ENCODE results near the gene RBMS3.

RBMS3 gene

GRCh38 chr3:29933802-29934490, 653.1 kb downstream of the RBMS3 start:
- Mint-ChIP-seq H3K36me3 (no peaks in the 10 kb centered on the region), H3K27me3 (peaks cover 14% of the 10 kb centered on the region), H3K27ac (no peak overlapping the region), H3K4me3 (no peak overlapping the region), H3K9me3 (ENCODE audit: low read depth) (no peaks in the 10 kb centered on the region), H3K4me1 (ENCODE audit: low read depth) (no peaks in the 10 kb centered on the region)

DNA sequence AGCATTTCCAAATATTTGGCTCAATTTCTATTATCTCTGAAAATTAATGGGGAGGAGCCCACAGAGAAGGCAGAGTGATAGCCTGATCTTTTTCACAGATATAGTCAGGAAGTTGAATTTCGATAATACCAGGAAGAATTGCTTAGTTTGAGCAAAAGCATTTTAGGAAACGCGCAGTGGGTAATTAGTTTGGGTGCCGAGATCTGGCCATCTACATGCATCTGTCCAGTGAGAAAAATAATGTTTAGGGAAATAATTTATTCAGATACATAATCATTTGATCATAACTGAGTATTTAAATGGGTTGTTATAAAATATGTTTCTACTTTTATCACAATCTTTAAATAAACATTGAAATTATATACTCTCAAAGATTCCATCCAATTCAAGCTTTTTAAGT, 653.9 kb downstream of the RBMS3 start:
- H3K27me3 Mint-ChIP-seq: peaks cover 14% of the 10 kb centered on the region
- no peak overlapping the region for H3K27ac Mint-ChIP-seq
- H3K36me3 Mint-ChIP-seq: no peaks in the 10 kb centered on the region
- H3K4me3 Mint-ChIP-seq: no peak overlapping the region
- no peaks in the 10 kb centered on the region for H3K9me3 Mint-ChIP-seq (ENCODE audit: low read depth)
- H3K4me1 Mint-ChIP-seq (ENCODE audit: low read depth): no peaks in the 10 kb centered on the region

GRCh38 chr3:29936054-29936453, 655.2 kb downstream of the RBMS3 start:
- H3K4me3 Mint-ChIP-seq: no peak overlapping the region

GRCh38 chr3:29936766-29937165, 655.9 kb downstream of the RBMS3 start:
- Mint-ChIP-seq H3K4me3 (no peak overlapping the region), H3K4me1 (ENCODE audit: low read depth) (no peaks in the 10 kb centered on the region), H3K9me3 (ENCODE audit: low read depth) (no peaks in the 10 kb centered on the region), H3K27ac (no peak overlapping the region), H3K36me3 (no peaks in the 10 kb centered on the region), H3K27me3 (peaks cover 21% of the 10 kb centered on the region)

More at GRCh38 chr3:29936054-29936453, 655.2 kb downstream of the RBMS3 start:
- H3K36me3 Mint-ChIP-seq: no peaks in the 10 kb centered on the region
- H3K9me3 Mint-ChIP-seq (ENCODE audit: low read depth): no peaks in the 10 kb centered on the region
- H3K4me1 Mint-ChIP-seq (ENCODE audit: low read depth): no peaks in the 10 kb centered on the region
- no peak overlapping the region for H3K27ac Mint-ChIP-seq
- peaks cover 21% of the 10 kb centered on the region for H3K27me3 Mint-ChIP-seq

- H3K9me3 Mint-ChIP-seq (ENCODE audit: low read depth): no peaks in the 10 kb centered on the region
- peaks cover 21% of the 10 kb centered on the region for H3K27me3 Mint-ChIP-seq
- H3K36me3 Mint-ChIP-seq: no peaks in the 10 kb centered on the region
- no peaks in the 10 kb centered on the region for H3K4me1 Mint-ChIP-seq (ENCODE audit: low read depth)
- H3K27ac Mint-ChIP-seq: no peak overlapping the region
- H3K4me3 Mint-ChIP-seq: no peak overlapping the region
Observed at GRCh38 chr3:29937185-29937584, 656.3 kb downstream of the RBMS3 start.

DNA sequence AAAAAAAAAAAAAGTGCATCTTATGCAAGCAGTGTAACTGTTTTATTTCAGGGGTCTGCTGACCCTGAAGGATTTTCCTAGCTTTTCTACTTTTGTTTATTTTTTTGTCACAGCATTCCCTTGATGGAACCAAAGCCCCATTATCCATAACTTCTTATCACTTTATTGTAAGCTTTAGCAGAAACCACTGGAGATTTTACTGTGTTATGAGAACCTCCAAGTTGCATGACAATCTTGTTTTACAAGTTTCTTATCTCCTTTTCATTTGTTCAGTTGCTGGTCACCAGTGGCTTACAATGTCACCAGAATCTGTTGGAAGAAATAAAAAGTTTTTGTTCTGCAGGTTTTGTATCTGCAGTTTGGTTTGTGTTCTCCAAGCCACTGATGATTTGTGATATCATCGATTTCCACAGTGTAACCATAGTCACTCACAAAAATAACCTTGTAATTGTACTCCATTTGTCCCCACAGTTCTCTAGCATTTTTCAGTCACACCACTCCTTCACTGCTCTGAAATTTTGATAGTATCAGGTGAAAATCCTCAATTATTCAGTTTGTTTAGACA, 660.0 kb downstream of the RBMS3 start:
- Mint-ChIP-seq H3K27me3 (peaks cover 18% of the 10 kb centered on the region), H3K36me3 (no peaks in the 10 kb centered on the region), H3K4me3 (no peak overlapping the region), H3K27ac (no peak overlapping the region), H3K4me1 (ENCODE audit: low read depth) (no peaks in the 10 kb centered on the region), H3K9me3 (ENCODE audit: low read depth) (no peaks in the 10 kb centered on the region)

DNA sequence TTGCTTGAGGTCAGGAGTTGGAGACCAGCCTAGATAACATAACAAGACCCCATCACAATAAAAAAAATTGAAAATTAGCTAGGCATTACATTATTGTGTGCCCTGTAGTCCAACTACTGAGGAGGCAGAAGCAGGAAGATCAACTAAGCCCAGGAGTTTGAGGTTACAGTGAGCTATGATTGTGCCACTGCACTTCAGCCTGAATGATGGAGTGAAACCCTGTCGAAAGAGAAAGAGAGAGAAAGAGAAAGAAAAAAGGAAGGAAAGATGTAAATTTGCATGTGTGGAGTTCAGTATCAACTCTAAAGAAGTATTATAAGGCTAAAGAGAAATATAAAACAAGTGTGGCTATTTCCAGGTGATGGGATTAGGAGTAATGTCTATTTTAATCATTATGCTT, 661.4 kb downstream of the RBMS3 start:
- peaks cover 16% of the 10 kb centered on the region for H3K27me3 Mint-ChIP-seq
- H3K9me3 Mint-ChIP-seq (ENCODE audit: low read depth): no peaks in the 10 kb centered on the region
- no peak overlapping the region for H3K4me3 Mint-ChIP-seq
- H3K36me3 Mint-ChIP-seq: no peaks in the 10 kb centered on the region
- H3K4me1 Mint-ChIP-seq (ENCODE audit: low read depth): no peaks in the 10 kb centered on the region
- peak overlapping the region; percentile 5 for H3K27ac Mint-ChIP-seq

DNA sequence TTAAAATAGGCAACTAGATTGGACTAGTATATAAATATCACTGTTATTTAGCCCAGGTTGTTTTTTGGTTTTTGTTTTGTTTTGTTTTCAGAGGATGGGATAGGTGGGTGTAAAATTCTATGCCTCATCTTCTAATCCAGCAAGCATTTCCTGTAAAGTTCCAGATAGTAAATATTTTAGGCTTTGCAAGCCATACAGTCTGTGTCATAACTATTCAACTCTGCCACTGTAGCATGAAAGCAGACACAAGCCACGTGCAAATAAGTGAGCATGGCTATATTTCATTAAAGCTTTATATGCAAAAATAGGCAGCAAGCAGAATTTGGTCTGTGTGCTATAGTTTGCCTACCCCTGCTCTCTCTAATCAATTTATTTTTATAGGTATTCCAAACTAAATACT, 668.3 kb downstream of the RBMS3 start:
- Mint-ChIP-seq H3K36me3 (no peaks in the 10 kb centered on the region), H3K27ac (no peak overlapping the region), H3K4me3 (no peak overlapping the region), H3K9me3 (ENCODE audit: low read depth) (no peaks in the 10 kb centered on the region), H3K27me3 (peaks cover under 1% of the 10 kb centered on the region), H3K4me1 (ENCODE audit: low read depth) (no peaks in the 10 kb centered on the region)

GRCh38 chr3:29949940-29950616, 669.2 kb downstream of the RBMS3 start:
- no peak overlapping the region for H3K27ac Mint-ChIP-seq
- H3K4me3 Mint-ChIP-seq: no peak overlapping the region
- H3K4me1 Mint-ChIP-seq (ENCODE audit: low read depth): no peaks in the 10 kb centered on the region
- H3K36me3 Mint-ChIP-seq: no peaks in the 10 kb centered on the region
- H3K9me3 Mint-ChIP-seq (ENCODE audit: low read depth): no peaks in the 10 kb centered on the region
- no peaks in the 10 kb centered on the region for H3K27me3 Mint-ChIP-seq

DNA sequence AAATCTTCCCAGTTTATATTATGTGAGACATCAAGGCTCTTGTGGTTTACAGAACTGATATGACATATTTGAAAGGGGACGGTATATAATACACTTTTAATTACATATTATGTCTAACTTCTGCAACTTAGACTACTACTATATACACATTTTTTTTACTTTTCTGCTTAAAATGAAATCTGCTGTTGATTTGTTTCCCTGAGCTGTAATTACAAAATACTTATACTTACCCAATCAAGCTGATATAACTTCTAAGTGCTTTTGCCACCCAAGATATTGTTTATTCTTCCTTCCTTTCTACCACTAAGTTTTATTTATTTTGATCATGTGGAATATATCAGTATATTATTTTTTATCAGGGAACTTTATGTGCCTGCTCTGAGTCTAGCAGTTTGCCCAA, 671.6 kb downstream of the RBMS3 start:
- Mint-ChIP-seq H3K4me1 (ENCODE audit: low read depth) (no peaks in the 10 kb centered on the region), H3K9me3 (ENCODE audit: low read depth) (no peaks in the 10 kb centered on the region), H3K27me3 (no peaks in the 10 kb centered on the region)

GRCh38 chr3:29955413-29955812, 674.5 kb downstream of the RBMS3 start:
- H3K27me3 Mint-ChIP-seq: peaks cover 1% of the 10 kb centered on the region
- H3K36me3 Mint-ChIP-seq: no peaks in the 10 kb centered on the region
- H3K4me3 Mint-ChIP-seq: no peak overlapping the region
- no peaks in the 10 kb centered on the region for H3K4me1 Mint-ChIP-seq (ENCODE audit: low read depth)
- no peaks in the 10 kb centered on the region for H3K9me3 Mint-ChIP-seq (ENCODE audit: low read depth)
- no peak overlapping the region for H3K27ac Mint-ChIP-seq

More for the DNA sequence above, 671.6 kb downstream of the RBMS3 start:
- no peaks in the 10 kb centered on the region for H3K36me3 Mint-ChIP-seq
- no peak overlapping the region for H3K27ac Mint-ChIP-seq
- H3K4me3 Mint-ChIP-seq: no peak overlapping the region

DNA sequence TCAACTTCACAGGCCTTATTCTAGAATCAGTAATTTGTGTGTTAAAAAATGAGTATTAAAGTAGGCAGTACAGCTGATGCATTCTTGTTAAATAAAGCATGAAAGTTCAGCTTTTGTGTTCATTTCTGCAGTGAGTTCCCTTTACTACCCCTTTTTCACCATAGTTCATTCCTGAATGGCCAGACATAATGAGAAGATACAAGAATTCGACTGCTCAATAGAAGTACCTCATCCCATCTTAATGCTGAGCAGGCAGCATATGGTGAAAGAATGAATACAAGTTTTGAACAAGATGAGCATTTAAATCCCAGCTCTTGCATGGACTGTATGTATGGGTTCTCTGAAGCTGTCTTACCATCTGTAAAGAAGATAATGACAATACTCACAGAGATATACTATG, 677.9 kb downstream of the RBMS3 start:
- Mint-ChIP-seq H3K36me3 (no peaks in the 10 kb centered on the region), H3K27ac (no peak overlapping the region), H3K4me1 (ENCODE audit: low read depth) (no peaks in the 10 kb centered on the region), H3K27me3 (peaks cover 1% of the 10 kb centered on the region), H3K9me3 (ENCODE audit: low read depth) (no peaks in the 10 kb centered on the region), H3K4me3 (no peak overlapping the region)

- Mint-ChIP-seq H3K27ac (no peak overlapping the region), H3K4me1 (ENCODE audit: low read depth) (no peaks in the 10 kb centered on the region), H3K27me3 (peaks cover 28% of the 10 kb centered on the region), H3K36me3 (no peaks in the 10 kb centered on the region), H3K4me3 (no peak overlapping the region), H3K9me3 (ENCODE audit: low read depth) (no peaks in the 10 kb centered on the region)
Observed at GRCh38 chr3:29971895-29972294, 691.0 kb downstream of the RBMS3 start.

- no peak overlapping the region for H3K4me3 Mint-ChIP-seq
- H3K4me1 Mint-ChIP-seq (ENCODE audit: low read depth): no peaks in the 10 kb centered on the region
- no peaks in the 10 kb centered on the region for H3K9me3 Mint-ChIP-seq (ENCODE audit: low read depth)
- H3K36me3 Mint-ChIP-seq: no peaks in the 10 kb centered on the region
- peaks cover 28% of the 10 kb centered on the region for H3K27me3 Mint-ChIP-seq
- H3K27ac Mint-ChIP-seq: no peak overlapping the region
Observed at GRCh38 chr3:29972320-29972993, 691.6 kb downstream of the RBMS3 start.

DNA sequence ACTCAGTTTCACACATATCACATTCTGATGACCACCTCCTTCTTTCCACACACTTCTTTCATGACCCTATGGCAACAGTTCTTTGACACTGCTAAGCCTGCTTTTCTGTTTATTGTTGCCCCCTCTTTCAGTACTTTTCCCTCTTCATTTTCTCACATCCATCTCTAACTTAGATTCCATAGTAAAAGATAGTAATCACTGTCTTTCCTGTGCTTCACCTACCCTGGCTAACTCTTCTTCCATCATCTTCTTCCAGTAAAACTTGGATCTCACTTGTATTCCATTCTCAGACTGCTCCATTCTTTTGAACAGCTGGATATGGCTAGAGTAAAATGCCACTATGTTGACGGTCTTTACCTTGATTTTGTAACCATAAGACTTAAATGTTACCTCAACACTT, 692.9 kb downstream of the RBMS3 start:
- Mint-ChIP-seq H3K27ac (no peak overlapping the region), H3K27me3 (peaks cover 25% of the 10 kb centered on the region), H3K9me3 (ENCODE audit: low read depth) (no peaks in the 10 kb centered on the region), H3K4me1 (ENCODE audit: low read depth) (no peaks in the 10 kb centered on the region), H3K4me3 (no peak overlapping the region), H3K36me3 (no peaks in the 10 kb centered on the region)
